ENCODE results near the gene FAM13C.

The FAM13C gene

DNA sequence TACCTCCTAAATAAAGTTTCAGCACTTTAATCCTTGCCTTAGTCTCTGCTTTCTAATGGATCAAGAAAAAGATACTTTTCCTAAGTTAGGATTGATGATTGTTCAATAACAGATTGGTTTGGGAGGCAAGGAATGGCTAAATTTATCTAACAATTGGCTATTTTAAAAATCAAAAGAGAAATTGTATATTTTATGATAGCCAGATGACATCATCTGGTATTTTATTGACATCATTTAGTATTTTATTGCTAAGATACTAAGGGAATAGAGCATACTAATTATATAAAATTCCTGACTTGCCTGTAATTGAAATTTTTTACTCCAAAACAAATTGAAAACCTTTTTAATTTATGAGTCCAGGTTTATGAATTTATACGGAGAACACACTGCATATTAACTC lies 19.3 kb upstream of the FAM13C start:
- H3K4me1 Mint-ChIP-seq (ENCODE audit: low read depth), result no peaks in the 10 kb centered on the region
- intact Hi-C loops (cut with micrococcal nuclease), result no loop called here
- H3K9me3 Mint-ChIP-seq, result no peaks in the 10 kb centered on the region
- H3K4me3 Mint-ChIP-seq, result no peak overlapping the region
- no peaks in the 10 kb centered on the region for H3K27me3 Mint-ChIP-seq
- H3K27ac Mint-ChIP-seq, result no peak overlapping the region
- no peaks in the 10 kb centered on the region for H3K36me3 Mint-ChIP-seq (ENCODE audit: low read depth)

DNA sequence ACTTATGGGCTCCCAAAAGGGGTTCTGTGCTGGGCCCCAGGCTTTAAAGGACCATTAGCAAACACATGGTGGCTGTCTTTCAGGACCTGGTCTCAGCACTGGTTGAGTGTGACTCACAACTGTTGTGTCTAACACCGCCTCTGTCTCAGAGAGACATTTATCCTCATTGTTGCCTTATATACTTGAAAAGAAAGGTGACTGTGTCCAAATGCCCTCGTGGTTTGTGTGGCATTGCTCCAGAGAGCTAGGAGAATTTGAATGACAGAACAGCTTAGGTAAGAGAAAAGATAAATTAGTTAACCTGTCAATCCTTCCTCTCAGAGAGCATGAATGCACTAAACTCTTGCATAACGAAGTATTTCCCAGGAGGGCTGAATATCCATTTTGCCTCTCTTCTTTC lies 14.5 kb upstream of the FAM13C start:
- Mint-ChIP-seq H3K4me1 (ENCODE audit: low read depth) (no peaks in the 10 kb centered on the region), H3K9me3 (peaks cover 11% of the 10 kb centered on the region), H3K27me3 (no peaks in the 10 kb centered on the region), H3K36me3 (ENCODE audit: low read depth) (no peaks in the 10 kb centered on the region), H3K4me3 (no peak overlapping the region), H3K27ac (no peak overlapping the region)
- intact Hi-C loops (cut with micrococcal nuclease), result no loop called here

DNA sequence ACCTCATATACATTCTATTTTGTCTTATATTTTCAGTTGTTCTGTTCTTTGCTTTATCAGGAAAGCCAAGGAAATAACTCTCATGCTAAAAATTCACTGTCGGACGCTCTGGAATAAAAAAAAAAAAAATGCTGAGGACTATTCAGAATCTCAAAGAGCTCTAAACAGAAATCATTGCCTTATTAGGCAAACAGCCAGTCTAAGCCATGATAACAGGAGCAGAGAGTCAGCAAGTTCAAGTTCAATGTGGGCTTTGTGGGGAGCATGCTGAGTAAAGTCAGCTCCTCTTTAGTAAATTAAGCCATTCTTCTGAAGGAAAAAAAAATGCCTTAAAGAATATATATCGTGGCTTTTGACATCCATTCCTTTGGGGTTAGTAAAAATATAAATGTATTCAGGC lies 13.6 kb upstream of the FAM13C start:
- Mint-ChIP-seq H3K27ac (no peak overlapping the region), H3K4me1 (ENCODE audit: low read depth) (no peaks in the 10 kb centered on the region), H3K9me3 (peaks cover 11% of the 10 kb centered on the region), H3K4me3 (no peak overlapping the region), H3K36me3 (ENCODE audit: low read depth) (no peaks in the 10 kb centered on the region), H3K27me3 (no peaks in the 10 kb centered on the region)
- intact Hi-C loops (cut with micrococcal nuclease), result no loop called here

DNA sequence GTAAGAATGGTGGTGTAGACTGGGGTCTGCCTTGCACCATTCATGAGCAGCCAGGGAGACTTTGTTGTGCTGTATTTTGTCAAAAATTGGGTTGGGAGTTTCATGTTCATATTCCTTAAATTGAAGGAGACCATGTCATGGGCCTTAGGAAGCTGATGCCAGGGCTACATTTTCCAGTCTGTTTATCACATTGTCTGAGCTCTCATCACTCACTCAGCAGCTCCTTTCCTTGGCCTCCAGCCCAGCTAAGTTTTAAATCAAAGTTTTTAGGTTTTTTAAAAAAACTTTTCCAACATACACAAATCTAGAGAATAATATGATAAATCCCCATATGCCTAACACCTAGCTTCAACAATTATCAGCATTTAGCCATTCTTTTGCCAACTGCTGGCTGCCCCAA lies 12.6 kb upstream of the FAM13C start:
- intact Hi-C loops (cut with micrococcal nuclease), result no loop called here
- H3K27ac Mint-ChIP-seq, result no peak overlapping the region
- H3K36me3 Mint-ChIP-seq (ENCODE audit: low read depth), result no peaks in the 10 kb centered on the region
- H3K9me3 Mint-ChIP-seq, result peaks cover 11% of the 10 kb centered on the region
- H3K27me3 Mint-ChIP-seq, result no peaks in the 10 kb centered on the region
- H3K4me3 Mint-ChIP-seq, result no peak overlapping the region
- H3K4me1 Mint-ChIP-seq (ENCODE audit: low read depth), result no peaks in the 10 kb centered on the region

DNA sequence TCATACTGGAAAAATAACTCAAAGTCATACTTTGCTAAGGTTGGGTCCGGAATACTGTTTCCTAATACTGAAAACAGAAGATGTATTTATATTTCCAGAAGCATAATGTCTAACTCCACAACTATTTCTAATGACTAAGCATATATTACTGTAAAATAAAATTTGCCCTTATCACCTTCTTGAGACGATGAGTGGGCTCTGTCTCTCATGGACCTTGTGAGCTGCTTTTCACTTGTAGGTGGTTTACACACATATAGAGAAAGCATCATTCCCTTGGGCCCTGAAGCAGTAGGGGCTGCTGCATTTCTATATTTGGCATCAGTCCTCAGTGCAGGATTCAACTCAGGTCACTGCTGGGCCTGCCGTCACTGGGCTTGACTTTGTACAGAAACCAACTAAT lies 10.7 kb upstream of the FAM13C start:
- Mint-ChIP-seq H3K27me3 (no peaks in the 10 kb centered on the region), H3K36me3 (ENCODE audit: low read depth) (no peaks in the 10 kb centered on the region), H3K27ac (no peak overlapping the region), H3K9me3 (peaks cover 11% of the 10 kb centered on the region), H3K4me1 (ENCODE audit: low read depth) (no peaks in the 10 kb centered on the region), H3K4me3 (no peak overlapping the region)
- intact Hi-C loops (cut with micrococcal nuclease), result no loop called here

DNA sequence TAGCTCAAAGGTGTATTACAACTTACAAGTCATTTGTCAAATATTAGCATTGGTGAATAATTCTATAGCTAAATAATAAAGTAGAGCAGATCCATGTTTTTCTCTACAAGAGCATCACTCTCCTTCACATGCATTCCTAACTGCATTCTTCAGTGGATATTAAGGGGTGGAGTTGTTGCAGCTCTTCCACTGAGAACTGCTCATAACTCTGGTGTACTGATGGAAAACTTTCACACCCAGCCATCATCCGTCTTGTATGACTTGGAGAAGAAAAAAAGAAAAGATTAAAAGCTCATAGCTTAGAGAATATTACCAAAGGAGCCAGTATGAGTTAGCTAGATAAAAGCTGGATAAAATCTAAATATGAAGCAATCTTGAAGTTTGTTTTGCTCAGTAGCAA lies 10.2 kb upstream of the FAM13C start:
- intact Hi-C loops (cut with micrococcal nuclease), result no loop called here
- no peak overlapping the region for H3K4me3 Mint-ChIP-seq
- H3K27ac Mint-ChIP-seq, result no peak overlapping the region
- H3K4me1 Mint-ChIP-seq (ENCODE audit: low read depth), result no peaks in the 10 kb centered on the region
- no peaks in the 10 kb centered on the region for H3K36me3 Mint-ChIP-seq (ENCODE audit: low read depth)
- H3K27me3 Mint-ChIP-seq, result no peaks in the 10 kb centered on the region
- peaks cover 11% of the 10 kb centered on the region for H3K9me3 Mint-ChIP-seq

DNA sequence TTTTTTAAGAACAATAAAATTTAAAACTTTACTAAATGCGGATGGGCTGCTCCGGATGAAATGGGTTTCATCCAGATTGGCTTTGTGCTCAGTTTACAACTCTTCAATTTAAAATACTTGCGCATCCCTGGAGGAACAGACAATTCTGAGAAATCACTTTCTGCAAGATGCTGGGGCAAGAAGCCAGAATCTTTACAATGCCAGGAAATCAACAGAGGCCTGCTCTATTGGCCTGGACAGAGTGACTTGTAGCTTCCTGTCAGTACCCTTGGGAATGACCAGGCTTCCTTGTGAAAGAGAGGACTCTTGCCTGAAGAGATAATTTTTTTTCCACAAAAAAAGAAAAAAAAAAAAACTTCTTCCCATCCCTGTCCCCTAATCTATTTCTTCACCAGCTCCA lies 3.9 kb upstream of the FAM13C start:
- intact Hi-C loops (cut with micrococcal nuclease), result no loop called here
- H3K9me3 Mint-ChIP-seq, result no peaks in the 10 kb centered on the region
- no peak overlapping the region for H3K27ac Mint-ChIP-seq
- H3K27me3 Mint-ChIP-seq, result peaks cover 23% of the 10 kb centered on the region
- H3K36me3 Mint-ChIP-seq (ENCODE audit: low read depth), result no peaks in the 10 kb centered on the region
- H3K4me3 Mint-ChIP-seq, result no peak overlapping the region
- no peaks in the 10 kb centered on the region for H3K4me1 Mint-ChIP-seq (ENCODE audit: low read depth)

DNA sequence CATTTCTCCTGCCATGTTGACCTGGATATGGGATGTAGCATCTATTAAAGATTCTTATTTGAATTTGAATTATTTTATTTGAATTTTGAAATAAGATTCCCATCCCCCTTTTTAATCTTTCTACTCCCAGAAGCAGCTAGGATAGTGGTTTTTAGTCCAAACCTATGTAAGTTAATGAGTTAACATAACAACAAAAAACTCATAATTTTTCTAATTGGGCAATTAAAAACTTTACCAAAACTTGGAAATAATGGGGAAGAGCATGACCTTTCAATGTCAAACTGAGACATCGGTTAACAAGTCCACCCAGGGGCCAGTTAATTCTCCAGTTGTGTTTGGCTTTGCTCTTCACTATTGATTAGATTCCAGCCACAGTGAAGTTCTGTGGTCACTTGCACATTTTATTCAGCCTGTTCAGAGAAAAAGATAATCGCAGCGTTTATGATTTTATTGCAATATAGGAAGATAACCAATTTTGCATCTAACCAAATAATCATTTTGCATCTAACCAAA lies 1.2 kb upstream of the FAM13C start:
- H3K27ac Mint-ChIP-seq, result no peak overlapping the region
- H3K4me3 Mint-ChIP-seq, result no peak overlapping the region
- no peaks in the 10 kb centered on the region for H3K36me3 Mint-ChIP-seq (ENCODE audit: low read depth)
- intact Hi-C loops (cut with micrococcal nuclease), result no loop called here
- H3K9me3 Mint-ChIP-seq, result no peaks in the 10 kb centered on the region
- peaks cover 24% of the 10 kb centered on the region for H3K27me3 Mint-ChIP-seq
- no peaks in the 10 kb centered on the region for H3K4me1 Mint-ChIP-seq (ENCODE audit: low read depth)

DNA sequence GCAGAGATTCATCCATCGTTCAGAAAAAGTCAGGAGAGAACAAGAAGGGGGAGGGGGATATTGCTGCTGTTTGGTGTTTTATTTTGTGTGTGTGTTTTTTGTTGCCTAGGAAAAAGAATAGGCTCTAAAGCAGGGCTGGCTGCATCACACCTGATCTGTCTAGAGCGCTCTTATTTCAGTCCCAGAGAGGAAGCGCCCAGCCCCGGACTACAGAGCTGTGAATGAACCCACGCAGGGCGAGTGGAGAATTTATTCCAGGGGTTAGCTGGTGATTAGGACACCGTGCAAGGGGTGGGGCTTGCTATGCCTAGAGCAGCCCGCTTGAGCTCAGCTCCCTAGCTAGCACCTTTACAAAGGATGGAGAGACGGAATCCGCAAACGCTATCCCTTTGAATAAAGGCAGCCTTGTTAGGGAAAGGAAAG lies 621 bp upstream of the FAM13C start:
- Mint-ChIP-seq H3K4me3 (no peak overlapping the region), H3K9me3 (no peaks in the 10 kb centered on the region), H3K27ac (no peak overlapping the region), H3K4me1 (ENCODE audit: low read depth) (no peaks in the 10 kb centered on the region), H3K27me3 (peaks cover 24% of the 10 kb centered on the region), H3K36me3 (ENCODE audit: low read depth) (no peaks in the 10 kb centered on the region)
- intact Hi-C loops (cut with micrococcal nuclease), result no loop called here

DNA sequence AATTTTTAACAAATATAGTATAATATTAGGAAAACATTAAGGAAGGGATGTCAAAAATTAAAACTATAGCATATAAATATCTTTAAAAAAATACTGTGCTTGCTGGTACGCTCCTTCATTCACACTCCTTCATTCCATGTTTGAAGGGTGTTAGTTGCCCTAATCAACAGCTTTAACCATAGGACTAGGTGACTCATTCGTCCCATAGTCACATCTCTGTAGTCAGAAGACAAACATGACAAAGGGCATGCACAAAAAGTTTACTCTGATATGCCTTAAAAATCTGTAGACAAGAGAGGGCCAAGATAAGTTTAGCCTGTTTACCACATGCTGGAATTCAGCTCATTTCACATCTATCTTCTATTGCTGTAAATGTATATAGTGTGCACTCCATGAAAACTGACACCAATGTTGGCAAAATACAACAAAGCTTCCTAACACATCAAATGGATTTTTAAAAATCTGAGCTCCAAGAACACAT lies 646 bp downstream of the FAM13C start:
- Mint-ChIP-seq H3K9me3 (no peaks in the 10 kb centered on the region), H3K4me1 (ENCODE audit: low read depth) (no peaks in the 10 kb centered on the region), H3K27me3 (peaks cover 24% of the 10 kb centered on the region), H3K36me3 (ENCODE audit: low read depth) (no peaks in the 10 kb centered on the region), H3K27ac (no peak overlapping the region), H3K4me3 (no peak overlapping the region)
- intact Hi-C loops (cut with micrococcal nuclease), result no loop called here

DNA sequence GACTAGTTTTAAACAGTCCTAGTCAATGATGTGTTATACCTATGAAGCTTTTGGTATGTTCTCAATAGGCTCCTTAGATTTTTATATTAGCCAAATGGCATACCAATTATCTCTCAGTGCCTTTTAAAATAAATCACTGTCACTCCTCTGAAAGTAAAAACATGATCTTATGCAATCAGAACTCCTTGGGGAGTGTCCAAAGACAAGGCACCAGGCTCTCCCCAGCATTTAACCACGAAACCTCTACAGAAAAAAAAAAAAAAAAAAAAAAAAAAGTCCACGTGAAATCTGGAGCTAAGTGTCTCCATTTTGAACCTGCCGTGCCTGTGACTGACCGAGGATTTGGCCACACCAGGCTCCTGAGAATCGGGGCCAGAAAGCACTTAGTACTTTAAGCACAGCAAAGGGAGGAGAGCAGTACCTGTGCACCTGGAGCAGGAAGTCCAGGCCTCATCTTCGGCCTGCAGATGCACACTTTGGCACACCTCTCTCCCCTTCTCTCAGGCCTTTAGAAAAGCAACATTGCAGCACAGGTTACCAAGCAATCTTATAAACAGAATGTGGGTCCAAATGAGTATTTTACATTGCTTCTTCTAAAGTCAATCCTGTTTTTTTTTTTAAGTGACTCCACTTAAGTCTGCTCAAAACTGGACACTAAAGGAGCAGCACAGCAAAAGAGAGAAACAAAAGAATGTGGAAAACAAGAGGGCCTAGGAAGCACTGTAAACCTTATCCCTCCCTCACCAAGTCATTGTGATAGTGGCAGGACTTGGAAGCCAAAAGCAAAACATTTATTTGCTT lies 1.5 kb downstream of the FAM13C start:
- H3K4me3 Mint-ChIP-seq, result no peak overlapping the region
- H3K27ac Mint-ChIP-seq, result no peak overlapping the region
- no peaks in the 10 kb centered on the region for H3K9me3 Mint-ChIP-seq
- no peaks in the 10 kb centered on the region for H3K4me1 Mint-ChIP-seq (ENCODE audit: low read depth)
- peaks cover 24% of the 10 kb centered on the region for H3K27me3 Mint-ChIP-seq
- intact Hi-C loops (cut with micrococcal nuclease), result no loop called here
- H3K36me3 Mint-ChIP-seq (ENCODE audit: low read depth), result no peaks in the 10 kb centered on the region

DNA sequence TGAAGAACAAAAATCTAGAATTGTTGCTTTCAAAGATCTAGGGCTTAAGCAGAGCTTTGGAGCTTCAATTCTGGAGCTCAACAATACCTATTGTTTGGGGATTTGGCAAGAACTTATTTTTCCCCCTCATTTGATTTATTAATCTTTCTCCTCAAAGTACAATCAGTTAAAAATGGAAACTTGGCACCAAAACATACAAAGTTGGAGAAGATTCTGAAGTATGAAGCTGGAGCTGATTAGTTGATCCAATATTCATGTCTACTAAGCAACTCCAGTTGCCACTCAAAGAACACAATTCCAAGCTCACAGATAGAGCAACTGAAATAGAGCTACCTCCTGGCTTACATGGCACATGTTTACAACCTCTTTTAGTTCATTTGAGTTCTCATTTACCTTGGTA lies 3.8 kb downstream of the FAM13C start:
- H3K4me1 Mint-ChIP-seq (ENCODE audit: low read depth), result no peaks in the 10 kb centered on the region
- H3K36me3 Mint-ChIP-seq (ENCODE audit: low read depth), result no peaks in the 10 kb centered on the region
- H3K27ac Mint-ChIP-seq, result no peak overlapping the region
- H3K27me3 Mint-ChIP-seq, result peaks cover 19% of the 10 kb centered on the region
- H3K4me3 Mint-ChIP-seq, result no peak overlapping the region
- no peaks in the 10 kb centered on the region for H3K9me3 Mint-ChIP-seq
- intact Hi-C loops (cut with micrococcal nuclease), result no loop called here

DNA sequence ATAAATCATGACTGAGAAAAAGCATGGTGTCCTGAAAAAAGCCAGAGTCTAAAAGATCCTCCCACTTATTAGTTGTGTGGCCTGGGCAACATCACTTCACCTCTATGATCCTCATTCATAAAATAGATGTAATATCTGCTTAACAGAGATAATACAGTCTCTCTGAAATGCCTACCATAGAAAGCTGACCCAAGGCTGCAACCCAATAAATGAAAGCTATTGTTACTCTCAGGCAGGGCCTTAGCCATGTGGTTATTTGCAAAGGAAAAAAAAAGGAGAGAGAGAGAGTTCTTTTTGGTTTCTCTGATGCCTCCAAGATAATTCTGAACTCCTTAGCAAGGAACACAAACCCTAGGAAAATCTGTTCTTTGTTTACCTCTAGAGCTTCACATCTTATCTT lies 7.9 kb downstream of the FAM13C start:
- no peaks in the 10 kb centered on the region for H3K9me3 Mint-ChIP-seq
- H3K4me1 Mint-ChIP-seq (ENCODE audit: low read depth), result no peaks in the 10 kb centered on the region
- intact Hi-C loops (cut with micrococcal nuclease), result no loop called here
- H3K36me3 Mint-ChIP-seq (ENCODE audit: low read depth), result no peaks in the 10 kb centered on the region
- H3K4me3 Mint-ChIP-seq, result no peak overlapping the region
- H3K27me3 Mint-ChIP-seq, result no peaks in the 10 kb centered on the region
- H3K27ac Mint-ChIP-seq, result no peak overlapping the region

DNA sequence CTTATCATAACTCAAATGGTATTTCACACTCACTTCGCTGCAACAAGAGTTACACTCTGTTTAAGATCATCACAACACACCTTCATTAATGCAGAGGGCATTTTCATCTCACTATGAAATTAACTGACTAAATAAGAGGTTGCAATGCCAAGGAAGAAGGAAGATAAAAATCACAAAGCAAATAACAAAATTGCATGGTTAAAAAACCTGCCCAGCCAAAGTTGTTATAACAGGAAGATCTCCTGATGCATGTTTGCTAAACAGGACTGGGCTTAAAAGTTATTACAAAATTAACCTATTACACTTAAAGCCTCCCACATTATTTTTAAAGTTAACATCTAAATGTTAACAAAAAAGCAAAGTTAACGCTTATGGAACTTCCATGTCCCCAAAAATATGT lies 11.8 kb downstream of the FAM13C start:
- Mint-ChIP-seq H3K4me3 (no peak overlapping the region), H3K36me3 (ENCODE audit: low read depth) (no peaks in the 10 kb centered on the region), H3K27me3 (no peaks in the 10 kb centered on the region), H3K9me3 (no peaks in the 10 kb centered on the region), H3K27ac (no peak overlapping the region), H3K4me1 (ENCODE audit: low read depth) (no peaks in the 10 kb centered on the region)
- intact Hi-C loops (cut with micrococcal nuclease), result no loop called here

DNA sequence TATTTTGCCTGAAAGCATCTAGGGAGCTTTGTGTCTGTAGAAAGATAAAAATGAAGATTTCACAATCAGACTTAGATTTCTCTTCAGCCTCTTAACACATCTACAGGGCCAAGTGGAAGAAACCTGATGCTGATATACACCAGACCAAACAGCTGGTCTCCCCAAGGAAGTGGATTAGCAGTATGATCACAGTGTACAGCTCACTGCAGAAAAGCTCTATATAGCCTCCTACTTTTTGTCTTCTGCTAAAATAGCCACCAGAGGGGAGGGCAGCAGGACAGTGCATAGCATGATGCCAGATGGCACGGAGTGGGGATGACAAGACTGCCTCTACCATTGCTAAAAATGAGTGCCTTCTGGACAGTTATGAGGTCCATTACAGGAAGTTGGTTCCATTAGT lies 16.0 kb downstream of the FAM13C start:
- Mint-ChIP-seq H3K4me1 (ENCODE audit: low read depth) (no peaks in the 10 kb centered on the region), H3K36me3 (ENCODE audit: low read depth) (no peaks in the 10 kb centered on the region), H3K27ac (no peak overlapping the region), H3K9me3 (no peaks in the 10 kb centered on the region), H3K27me3 (no peaks in the 10 kb centered on the region), H3K4me3 (no peak overlapping the region)
- intact Hi-C loops (cut with micrococcal nuclease), result no loop called here
